ENCODE results near the gene ANXA9.

DNA sequence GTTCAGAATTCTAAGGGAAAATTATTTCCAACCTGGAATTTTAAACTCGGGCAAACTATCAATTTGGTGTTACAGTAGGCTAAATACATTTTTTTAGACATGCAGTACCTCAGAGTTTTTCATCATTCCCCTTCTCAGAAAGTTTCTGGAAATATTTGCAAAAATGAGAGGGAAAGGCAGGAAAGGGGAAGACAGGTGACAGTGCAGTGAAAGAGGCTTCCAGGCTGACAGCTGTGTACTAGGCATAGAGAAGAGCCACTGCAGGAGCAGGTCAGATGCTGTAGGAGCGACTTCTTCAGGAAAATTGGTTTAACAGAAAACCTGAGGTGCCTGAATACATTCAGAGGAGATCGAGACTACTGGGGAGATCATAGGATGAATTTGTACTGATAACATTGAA, 27.4 kb upstream of the ANXA9 start:
- TF ChIP-seq, protein P1, sequence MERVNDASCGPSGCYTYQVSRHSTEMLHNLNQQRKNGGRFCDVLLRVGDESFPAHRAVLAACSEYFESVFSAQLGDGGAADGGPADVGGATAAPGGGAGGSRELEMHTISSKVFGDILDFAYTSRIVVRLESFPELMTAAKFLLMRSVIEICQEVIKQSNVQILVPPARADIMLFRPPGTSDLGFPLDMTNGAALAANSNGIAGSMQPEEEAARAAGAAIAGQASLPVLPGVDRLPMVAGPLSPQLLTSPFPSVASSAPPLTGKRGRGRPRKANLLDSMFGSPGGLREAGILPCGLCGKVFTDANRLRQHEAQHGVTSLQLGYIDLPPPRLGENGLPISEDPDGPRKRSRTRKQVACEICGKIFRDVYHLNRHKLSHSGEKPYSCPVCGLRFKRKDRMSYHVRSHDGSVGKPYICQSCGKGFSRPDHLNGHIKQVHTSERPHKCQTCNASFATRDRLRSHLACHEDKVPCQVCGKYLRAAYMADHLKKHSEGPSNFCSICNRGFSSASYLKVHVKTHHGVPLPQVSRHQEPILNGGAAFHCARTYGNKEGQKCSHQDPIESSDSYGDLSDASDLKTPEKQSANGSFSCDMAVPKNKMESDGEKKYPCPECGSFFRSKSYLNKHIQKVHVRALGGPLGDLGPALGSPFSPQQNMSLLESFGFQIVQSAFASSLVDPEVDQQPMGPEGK (CRISPR knock-in tag; IDR thresholded peaks at IDR 0.05; ENCODE audit: borderline replicate concordance): no peak
- TF ChIP-seq PPARA (CRISPR knock-in tag; IDR thresholded peaks at IDR 0.05; ENCODE audit: borderline replicate concordance) (no peak), TOX (CRISPR knock-in tag; IDR thresholded peaks at IDR 0.05; ENCODE audit: borderline replicate concordance) (no peak)
